ENCODE data around the gene DACT2.

DNA sequence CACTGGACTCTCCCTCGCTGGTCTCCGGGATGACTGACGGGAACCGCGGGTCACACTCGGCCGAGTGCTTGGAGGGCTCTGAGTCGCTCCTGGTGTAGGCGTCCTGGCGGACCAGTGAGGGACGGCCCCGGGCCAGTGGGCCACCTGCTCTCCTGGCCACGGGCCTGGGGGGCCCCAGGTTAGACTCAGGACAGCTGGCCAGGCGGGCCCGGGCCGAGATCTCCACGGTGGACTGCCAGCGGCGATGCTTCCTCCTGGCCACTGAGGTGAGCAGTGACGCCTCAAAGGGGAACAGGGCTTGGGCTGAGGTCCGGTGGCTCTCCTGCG, 11.9 kb downstream of the DACT2 start:
- TF ChIP-seq, protein P1, sequence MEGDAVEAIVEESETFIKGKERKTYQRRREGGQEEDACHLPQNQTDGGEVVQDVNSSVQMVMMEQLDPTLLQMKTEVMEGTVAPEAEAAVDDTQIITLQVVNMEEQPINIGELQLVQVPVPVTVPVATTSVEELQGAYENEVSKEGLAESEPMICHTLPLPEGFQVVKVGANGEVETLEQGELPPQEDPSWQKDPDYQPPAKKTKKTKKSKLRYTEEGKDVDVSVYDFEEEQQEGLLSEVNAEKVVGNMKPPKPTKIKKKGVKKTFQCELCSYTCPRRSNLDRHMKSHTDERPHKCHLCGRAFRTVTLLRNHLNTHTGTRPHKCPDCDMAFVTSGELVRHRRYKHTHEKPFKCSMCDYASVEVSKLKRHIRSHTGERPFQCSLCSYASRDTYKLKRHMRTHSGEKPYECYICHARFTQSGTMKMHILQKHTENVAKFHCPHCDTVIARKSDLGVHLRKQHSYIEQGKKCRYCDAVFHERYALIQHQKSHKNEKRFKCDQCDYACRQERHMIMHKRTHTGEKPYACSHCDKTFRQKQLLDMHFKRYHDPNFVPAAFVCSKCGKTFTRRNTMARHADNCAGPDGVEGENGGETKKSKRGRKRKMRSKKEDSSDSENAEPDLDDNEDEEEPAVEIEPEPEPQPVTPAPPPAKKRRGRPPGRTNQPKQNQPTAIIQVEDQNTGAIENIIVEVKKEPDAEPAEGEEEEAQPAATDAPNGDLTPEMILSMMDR (IDR thresholded peaks at IDR 0.05): no peak
- TF ChIP-seq POLR2A (IDR thresholded peaks at IDR 0.05): no peak
- TF ChIP-seq POLR2AphosphoS5 (IDR thresholded peaks at IDR 0.05): no peak

Measured in suprapubic skin (tissue), 4 donors.